ENCODE results near the gene AP2B1.

- TF ChIP-seq CTCF (IDR thresholded peaks at IDR 0.05; ENCODE audit: low read length) (no peak), EZH2 (optimal IDR thresholded peaks at IDR 0.05; ENCODE audit: low read depth, low read length) (no peak), EZH2phosphoT487 (IDR thresholded peaks at IDR 0.05; ENCODE audit: low read length) (no peak)
These were observed 9.3 kb upstream of the AP2B1 start for GRCh38 chr17:35577830-35578196.
